GM19467 (cell line): ENCODE data around the gene SMIM35.
"Not testable (repeated sequence)": the region's sequence is repeated elsewhere in the genome, so short reads cannot be mapped to it uniquely, and the experiment has no call there.

Experiments
- ATAC-seq: cut with Tn5 transposase; IDR thresholded peaks from one replicate; pipeline ENCODE4 v1.9.1; 2021; ENCODE audit warnings: mild to moderate bottlenecking, moderate library complexity; ENCODE audit not compliant: unreplicated experiment

SMIM35 gene

DNA sequence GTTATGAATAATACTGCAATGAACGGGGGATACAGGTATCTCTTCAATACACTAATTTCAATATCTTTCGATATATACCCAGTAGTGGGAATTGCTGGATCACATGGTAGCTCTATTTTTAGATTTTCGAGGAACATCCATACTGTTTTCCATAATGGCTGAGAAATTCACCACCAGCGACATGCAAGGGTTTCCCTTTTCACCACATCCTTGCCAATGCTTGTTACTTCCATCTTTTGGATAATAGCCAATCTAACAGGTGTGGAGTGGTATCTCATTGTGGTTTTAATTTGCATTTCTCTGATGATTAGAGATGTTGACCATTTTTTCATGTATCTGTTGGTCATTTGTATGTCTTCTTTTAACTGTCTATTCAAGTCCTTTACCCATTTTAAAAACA lies 94.6 kb downstream of the SMIM35 start:
- ATAC-seq: no peak

DNA sequence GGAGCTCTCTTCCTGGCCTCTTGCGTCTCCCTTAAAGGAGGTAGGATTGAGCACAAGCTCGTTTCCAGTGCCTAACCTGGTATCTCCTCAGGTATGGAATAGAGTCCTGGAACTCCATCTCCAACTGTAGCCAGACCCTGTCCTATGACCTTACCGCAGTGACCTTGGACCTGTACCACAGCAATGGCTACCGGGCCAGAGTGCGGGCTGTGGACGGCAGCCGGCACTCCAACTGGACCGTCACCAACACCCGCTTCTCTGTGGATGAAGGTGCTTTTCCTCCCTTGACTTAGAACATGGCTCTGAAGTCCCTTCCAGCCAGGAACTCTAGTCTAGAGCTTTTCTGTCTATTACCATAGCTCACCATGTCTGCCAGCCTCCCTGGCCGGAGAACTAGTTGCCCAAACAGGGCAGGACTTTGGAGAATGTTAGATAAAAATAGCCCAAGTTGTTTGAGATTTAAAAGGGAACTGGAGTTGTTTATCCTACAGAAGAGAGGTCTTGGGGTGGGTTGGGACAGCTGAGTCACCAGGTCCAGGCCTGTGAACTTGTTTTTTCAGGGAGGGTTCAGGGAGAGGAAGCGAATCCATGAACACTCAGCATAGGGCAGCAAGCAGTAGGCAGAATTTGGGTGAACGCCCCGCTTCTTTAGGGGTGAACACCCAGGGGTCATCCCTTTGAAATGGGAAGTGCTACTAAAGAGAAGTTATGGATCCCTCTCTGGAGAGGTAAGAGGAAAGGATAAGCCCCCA lies 97.2 kb downstream of the SMIM35 start:
- ATAC-seq: no peak

DNA sequence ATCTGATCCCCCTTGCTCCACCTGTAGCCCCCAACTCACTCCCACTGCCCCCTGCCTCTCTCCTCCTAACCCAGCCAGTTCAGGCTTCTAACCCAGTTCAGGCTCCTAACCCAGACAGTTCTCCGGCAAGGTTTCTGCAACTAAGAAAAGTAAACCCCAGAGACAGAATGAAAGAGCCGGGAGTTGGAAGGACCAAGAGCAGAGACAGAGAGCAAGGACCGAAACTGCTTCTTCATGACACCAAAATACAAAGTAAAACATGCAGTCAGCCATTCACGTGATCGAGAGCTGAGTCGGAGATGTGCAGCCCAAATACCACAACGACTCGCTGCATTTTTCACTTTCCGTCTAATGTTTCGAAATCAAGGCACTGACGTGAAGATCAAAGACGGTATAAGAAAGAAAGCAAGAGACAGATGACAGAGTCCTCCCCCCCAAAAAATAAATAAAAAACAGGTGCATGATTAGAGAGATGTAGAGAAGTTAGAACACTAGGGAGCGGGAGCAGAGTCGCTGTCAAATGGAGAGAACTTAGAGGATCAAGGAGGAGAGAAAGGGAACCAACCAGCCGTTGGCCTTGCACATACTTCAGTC lies 99.7 kb downstream of the SMIM35 start:
- ATAC-seq: peak; percentile 43

DNA sequence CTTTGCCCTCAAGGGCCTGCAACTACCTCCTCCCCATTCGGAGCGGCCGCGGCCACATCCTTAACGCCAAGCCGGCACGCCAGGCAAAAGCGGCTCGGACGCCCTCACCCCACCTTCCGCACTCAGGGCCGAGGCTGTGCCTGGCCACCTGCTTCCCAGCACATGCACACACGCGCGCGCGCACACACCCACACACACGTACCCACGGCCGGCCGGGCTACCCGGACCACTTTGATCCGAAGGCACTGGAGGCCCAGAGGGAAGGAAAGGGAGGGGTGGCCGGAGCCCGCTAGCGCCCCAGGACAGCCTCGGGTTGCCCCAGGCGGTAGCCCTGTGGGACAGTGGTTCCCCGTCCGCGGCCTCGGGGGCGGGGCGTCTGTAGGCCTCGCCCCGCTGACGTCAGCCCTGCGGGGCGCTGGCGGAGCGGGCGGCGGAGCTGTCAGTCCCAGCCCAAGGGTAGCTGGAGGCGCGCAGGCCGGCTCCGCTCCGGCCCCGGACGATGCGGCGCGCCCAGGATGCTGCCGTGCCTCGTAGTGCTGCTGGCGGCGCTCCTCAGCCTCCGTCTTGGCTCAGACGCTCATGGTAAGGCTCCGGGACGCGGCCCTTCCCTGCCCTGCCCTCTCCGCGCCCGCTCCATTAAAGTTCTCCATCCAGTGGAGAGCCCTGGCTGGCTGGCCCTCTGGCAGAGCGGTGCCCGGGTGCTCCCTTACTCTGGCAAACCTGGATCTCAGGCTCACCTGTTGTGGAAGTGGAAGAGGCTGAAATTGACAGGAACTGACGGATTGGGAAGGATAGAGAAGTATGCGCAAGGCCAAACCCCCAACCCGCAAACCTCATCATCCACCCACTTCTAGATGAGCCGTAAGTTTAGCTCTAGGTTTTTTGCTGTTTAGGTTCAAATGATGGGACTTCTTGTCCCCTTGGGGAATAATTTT lies 100.5 kb downstream of the SMIM35 start, which contains the start of gene IL10RA:
IL10RA (plus strand) TSS at position 442 of the 935 bp plus-strand sequence; CDS start at position 516, 74 bp downstream.
- peak; percentile 82 for ATAC-seq

DNA sequence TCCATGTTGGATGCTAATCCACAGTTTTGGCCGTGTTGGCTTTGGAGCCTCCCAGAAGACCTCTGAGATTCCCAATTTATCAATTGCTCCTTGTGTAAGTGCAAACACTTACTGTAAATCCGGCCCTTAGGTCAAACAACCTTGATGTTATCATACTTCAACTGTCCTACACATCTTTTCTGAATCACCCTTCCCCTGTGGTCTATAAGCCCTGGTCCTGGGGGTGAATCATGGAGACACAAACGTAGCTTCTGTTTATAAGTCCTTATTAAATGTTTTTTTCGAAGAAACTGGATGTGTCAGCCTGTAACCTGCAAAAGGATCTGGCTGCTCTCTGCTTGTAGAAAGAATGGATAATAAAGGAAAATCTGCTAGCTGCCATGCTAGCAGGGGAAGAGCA lies 102.3 kb downstream of the SMIM35 start:
- ATAC-seq: no peak

DNA sequence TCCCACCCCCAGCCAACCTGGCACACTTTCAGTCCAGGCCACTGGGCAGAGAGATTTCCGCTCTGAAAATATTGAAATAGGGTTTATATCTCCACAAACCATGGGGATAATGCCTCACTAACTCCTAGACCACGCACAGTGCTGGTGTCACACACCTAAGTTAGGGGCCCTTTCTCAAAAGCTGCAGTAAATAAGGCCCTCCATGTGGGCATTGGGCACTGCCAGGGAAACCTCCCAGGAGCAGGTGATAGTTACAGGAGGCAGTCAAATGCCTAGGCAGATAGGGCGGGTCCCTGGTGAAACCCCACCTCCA lies 103.6 kb downstream of the SMIM35 start:
- no peak for ATAC-seq

DNA sequence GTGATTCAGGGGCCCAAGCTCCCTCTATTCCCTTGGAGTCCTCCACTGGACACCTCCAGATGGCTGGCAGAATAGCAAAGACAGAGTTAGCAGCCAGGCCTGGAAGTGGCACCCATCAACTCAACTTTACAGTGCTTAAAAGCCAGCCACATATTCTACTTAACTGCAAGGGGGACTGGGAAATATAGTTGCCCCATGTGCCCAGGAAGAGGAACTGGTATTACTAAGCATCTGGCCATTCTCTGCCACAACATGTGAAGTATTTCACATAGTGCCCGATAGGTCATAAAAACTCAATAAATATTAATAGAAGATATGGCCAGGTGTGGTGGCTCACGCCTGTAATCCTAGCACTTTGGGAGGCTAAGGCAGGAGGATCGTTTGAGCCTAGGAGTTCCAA lies 106.0 kb downstream of the SMIM35 start:
- no peak for ATAC-seq

DNA sequence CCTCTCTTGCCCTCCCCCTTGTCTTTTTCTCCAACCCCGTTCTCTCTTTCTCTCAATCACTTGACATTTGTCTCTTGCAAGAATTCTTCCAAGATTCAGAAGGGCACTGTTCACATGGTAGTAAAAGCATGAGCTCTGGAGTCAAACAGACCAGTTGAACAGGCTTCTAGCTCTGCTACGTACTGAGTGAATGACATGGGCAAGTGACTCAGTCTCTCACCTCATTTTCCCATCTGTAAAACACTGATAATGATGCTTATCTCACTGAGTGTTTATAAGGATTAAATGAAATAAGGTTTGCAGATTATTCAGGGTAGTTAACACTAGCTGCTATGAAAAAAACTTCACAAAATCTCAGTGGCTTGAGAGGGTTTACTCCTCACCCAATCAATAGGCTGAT lies 106.5 kb downstream of the SMIM35 start:
- ATAC-seq: no peak

DNA sequence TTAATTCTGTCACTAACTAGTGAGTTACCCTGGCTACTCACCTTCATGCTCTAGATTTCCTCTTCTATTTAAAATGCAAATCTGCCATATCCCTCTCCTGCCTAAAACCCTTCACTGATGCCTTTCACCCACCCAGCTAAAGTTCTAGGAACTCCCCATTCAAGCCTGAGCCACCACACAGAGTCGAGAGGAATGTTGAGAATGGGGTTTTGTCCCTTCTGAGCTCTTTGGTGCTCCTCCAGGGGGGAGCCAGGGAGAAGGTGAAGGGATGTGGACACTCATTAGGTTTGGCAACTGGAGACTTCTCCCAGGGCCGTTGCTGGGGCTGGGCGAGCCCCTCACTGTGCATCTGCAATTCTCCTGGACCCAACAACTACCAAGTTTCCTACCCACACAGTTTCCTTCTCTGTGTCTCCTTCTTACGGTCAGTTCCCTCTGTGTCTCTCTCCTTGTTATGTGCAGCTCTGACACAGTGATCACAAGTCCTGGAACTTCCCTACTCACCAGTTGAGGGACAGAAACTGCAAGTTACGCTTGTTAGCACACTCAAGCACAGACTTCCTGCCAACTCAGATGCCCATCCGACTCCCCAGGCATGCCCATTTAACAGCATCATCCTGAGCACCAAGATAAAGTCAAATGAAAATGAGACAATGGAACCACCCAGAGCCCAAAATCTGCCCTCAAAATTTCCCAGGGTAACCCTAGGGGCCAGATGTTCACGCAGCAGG lies 107.1 kb downstream of the SMIM35 start:
- ATAC-seq: no peak

DNA sequence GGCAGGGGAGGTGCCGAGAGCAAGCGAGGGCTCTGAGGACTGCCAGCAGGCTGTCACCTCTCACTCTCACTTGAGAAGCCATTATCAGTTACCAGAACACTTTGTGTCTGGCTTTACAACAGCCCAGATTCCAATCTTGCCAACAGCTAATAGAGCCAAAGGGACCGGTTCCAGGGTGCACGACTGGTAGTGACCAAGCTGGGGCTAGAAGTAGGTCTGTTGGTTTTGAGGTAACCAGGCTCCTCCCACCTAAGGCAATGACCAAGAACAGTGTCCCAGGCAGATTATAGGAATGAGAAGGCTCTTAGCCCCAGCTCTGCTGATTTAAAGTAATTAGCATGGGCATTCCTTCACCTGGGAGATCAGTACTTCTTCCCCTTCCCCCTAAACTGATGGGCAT lies 107.8 kb downstream of the SMIM35 start:
- ATAC-seq: no peak

DNA sequence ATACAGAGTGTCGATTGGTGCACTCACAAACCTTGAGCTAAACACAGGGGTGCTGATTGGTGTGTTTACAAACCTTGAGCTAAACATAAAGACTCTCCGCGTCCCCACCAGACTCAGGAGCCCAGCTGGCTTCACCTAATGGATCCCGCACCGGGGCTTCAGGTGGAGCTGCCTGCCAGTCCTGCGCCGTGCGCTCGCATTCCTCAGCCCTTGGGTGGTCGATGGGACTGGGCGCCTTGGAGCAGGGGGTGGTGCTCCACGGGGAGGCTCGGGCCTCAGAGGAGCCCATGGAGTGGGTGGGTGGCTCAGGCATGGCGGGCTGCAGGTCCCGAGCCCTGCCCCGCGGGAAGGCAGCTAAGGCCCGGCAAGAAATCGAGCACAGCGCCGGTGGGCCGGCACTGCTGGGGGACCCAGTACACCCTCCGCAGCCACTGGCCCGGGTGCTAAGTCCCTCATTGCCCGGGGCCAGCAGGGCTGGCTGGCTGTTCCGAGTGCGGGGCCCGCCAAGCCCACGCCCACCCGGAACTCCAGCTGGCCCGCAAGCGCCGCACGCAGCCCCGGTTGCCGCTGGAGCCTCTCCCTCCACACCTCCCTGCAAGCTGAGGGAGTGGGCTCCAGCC lies 108.4 kb downstream of the SMIM35 start:
- not testable (repeated sequence) for ATAC-seq

DNA sequence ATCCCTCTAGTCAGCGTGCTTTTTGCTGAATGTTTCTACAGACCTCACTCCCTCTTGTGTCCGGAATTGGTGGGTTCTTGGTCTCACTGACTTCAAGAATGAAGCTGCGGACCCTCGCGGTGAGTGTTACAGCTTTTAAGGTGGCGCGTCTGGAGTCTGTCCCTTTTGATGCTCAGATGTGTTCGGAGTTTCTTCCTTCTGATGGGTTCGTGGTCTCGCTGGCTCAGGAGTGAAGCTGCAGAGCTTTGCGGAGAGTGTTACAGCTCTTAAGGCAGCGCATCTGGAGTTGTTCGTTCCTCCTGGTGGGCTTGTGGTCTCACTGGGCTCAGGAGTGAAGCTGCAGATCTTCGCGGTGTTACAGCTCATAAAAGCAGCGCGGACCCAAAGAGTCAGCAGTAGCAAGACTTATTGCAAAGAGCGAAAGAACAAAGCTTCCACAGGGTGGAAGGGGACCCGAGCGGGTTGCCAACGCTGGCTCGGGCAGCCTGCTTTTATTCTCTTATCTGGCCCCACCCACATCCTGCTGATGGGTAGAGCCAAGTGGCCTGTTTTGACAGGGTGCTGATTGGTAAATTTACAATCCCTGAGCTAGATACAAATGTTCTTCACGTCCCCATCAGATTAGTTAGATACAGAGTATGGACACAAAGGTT lies 109.0 kb downstream of the SMIM35 start:
- not testable (repeated sequence) for ATAC-seq

DNA sequence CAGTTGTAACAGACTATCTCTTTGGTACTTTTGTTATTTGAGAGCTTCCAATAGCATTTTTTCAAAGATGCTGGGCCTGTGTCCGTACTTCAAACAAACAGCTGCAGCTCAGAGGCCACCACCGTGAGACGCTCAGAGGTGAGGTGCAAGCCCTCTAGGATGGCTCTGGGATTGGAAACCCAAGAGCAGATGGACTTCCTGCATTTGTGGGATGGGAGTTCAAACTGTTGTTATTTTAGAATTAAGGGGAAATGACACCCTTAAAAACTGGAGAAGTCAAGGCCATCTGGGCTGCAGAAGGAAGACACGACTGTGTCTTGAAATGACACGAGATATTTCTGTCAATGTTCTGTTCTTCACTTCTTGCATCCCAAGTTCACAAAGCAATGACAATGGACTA lies 109.7 kb downstream of the SMIM35 start:
- ATAC-seq: no peak

DNA sequence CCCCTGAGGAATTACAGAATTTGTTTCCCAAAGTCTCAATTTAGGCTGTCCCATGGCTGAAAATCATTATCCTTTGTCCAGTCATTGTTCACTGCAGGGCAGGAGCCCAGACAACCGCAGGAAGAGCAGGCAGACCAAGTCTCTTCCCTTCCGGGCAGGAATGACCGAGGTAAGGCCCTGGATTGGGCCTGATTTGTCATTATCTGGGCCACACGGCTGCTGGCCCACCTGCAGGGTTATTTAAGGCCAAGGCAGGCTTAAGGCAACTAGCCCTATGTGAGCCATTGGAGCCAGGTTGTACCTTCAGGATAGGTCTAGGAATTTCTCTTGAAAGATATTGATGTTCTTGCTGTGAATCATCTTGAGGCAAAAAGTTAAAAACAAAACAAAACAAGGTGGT lies 110.3 kb downstream of the SMIM35 start:
- ATAC-seq: no peak

DNA sequence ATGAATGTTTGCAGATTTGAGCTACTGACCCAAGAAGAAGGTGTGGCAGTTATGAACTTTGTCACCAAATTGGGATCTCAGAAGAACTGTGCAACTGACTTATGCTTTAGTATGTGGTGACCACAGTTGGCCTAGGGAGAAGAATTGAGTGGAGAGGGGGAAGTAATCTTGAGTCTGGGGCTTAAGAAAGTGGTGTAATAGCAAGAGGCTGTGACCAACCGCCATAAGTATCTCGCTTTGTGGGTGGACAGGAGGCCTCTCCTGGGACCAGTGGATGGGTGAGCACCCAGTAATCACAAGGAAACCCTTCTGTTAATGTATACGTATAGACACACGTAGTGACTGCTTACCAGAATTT lies 113.3 kb downstream of the SMIM35 start:
- no peak for ATAC-seq

DNA sequence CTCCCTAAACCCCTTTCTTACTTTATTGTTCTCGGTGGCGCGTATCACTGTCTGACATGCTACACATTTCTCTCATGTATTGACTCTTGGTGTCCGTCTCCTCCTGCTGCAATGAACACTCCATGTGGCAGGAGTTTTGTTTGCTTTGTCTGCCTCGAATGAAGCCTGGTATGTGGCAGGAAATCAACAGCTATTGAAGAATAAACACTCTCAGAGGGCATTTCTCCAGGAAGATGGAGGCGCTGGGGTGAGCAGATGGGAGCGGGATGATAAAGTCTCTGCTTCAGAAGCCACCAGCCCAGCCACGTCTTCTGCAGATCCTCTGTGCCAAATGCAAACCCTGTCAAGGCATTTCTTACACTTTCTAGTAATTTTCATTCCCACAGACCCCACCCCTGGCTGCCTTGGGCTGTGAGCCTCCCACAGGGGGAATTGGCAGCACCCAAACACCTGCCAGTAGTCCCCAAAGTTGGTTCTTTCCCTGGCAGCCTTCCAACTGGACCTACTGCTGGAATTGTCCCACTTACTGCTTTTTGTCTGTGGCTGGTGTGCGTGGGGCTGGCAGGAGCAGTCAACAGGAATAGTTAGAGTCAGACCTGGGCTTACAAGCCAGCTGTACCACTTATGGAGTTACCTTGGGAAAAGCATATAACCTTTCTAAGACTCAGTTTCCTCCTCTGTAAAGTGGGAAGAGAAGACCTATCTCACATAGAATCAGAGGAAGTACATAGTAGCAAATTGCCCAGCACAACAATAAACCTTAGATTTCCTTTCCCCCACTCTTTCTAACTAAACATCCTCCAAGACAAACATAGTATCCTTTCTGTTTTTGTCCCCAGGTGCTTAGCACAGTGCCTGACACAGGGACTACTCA lies 113.9 kb downstream of the SMIM35 start:
- no peak for ATAC-seq

DNA sequence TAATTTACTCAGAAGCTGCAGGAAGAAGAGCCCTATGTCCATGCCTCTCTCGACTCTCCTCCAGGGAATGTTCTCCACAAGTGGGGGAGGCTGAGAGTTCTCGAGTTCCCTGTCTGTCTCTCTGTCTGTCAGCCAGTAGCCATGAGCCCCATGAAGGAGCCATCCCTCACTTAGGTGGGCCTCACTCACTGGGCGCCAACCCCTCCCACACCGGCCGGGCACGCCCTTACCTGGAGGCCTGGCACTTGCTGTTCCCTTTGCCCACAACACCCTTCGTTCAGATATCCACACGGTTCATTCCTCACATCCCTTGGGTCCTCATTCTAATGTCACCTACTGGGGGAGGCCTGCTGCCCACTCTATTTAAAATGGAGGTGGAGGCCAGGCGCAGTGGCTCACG lies 114.7 kb downstream of the SMIM35 start:
- no peak for ATAC-seq

DNA sequence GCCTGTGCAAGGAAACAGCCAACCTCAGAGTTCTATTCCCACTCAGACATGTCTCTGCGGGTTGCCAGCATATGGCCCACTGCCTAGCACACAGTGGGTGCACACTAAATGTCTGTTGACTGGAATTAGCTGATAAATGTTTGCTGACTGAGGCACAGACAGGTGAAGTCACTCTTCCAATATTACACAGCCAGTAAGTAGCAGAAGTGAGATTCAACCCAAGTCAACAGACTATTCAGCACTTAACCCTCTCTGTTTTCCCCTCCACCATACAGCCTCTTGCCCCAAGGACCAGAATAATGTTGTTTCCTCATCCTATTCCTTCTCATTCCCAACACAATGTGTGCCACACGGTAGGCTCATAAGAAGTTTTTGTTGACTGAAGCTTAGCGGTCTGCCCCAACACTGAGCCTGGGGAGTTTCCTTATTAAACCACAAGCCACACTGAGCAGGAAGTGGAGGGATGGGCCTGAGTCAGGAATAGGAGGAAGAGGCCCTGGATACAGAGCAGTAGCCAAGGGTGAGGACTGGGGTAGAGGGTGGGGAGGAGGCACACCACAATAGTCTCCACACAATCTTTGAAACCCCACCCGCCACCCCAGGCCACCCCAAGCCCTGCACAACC lies 116.3 kb downstream of the SMIM35 start:
- ATAC-seq: no peak
